GM18520 (cell line): ENCODE results near the gene DNAJC30.
A peak's percentile ranks its signal among the peaks of the same experiment; 100 is the strongest.
"Not testable (repeated sequence)": the region's sequence is repeated elsewhere in the genome, so short reads cannot be mapped to it uniquely, and the experiment has no call there.

Experiments used
- ATAC-seq: cut with Tn5 transposase; IDR thresholded peaks from one replicate; pipeline ENCODE4 v1.9.1; 2021; ENCODE audit not compliant: unreplicated experiment

Gene DNAJC30

DNA sequence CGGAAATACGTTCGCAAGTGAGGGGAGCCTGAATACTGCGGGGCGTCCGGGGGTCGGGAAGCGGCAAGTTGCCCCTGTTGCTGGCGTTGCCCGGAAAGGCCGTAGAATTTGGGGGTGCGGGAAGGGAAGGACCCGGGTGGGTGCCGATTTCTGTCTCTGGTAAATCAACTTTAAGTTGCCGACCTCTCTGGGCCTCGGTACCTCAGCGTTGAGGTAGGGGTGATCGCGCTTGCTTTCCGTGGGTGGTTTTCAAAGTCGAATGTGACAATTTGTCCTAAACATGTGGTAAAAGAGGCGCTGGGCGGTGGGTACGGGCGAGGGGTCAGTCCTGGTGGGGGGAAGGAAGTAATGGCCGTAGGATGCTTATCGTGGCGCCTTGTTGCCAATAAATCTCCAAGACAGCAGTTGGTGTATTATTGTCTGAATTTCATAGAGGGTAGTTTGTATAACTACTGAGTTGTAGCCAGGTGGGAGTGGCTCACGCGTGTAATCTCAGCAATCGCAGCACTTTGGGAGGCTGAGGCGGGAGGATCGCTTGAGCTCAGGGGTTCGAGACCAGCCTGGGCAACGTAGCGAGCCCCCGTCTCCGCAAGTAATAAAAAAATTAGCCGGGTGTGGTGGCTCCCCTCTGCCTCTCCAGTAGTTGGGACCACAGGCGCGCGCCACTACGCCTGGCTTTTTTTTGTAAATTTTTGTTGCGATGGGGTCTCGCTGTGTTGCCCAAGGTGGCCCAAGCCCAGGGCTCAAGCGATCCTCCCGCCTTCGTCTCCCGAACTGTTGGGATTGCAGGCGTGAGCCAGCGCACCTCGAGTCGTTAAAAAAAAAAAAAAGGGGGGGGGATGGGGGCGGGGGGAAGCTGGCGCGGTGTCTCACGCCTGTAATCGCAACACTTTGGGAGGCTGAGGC, 788 bp upstream of the DNAJC30 start:
- ATAC-seq = no peak

DNA sequence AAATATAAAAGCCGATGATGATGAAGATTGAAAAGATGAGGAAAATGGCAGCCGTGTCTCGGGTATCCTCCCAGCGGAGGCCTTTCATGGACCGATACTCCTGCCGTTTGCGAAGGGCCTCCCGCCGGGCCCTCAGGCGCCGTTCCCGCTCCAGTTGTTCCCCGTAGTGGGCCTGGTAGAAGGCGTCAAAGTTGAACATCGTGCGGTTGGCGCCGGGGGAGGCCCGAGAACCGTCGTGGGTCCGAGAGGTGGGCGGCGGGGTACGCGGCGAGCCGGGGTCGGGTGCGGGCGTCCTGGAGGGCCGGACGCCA, 553 bp downstream of the DNAJC30 start:
- no peak for ATAC-seq

DNA sequence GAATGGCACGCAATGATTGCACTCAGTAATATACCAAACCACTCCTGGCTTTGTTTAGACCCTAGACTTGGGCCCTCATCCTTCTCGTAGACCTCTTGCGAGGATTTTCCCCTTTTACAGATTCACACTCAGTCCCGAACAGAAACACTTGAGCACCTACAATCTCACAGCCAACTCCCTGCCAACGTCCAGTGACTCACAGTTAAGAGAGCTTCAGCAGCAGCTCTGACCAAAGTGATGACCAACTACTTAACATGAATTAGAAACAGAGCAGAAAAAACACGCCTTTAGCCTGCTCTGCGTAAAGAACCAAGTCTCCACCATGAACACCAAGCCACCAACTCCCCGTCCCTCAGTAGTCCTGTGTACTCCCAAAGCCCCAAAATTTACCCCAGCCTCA, 2.2 kb downstream of the DNAJC30 start:
- ATAC-seq = no peak

DNA sequence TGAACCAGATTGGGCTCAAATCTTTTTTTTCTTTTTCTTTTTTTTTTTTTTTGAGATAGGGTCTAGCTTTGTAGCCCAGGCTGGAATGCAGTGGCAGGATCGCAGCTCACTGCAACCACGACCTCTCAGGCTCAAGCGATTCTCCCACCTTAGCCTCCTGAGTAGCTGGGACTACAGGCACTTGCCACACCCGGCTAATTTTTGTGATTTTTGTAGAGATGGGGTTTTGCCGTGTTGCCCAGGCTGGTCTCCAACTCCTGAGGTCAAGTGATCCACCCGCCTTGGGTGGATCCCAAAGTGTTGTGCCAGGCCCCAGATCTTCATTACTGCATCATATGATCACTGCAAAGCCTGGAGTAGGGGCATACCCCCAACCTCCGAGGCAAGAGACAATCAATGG, 2.8 kb downstream of the DNAJC30 start:
- no peak for ATAC-seq

DNA sequence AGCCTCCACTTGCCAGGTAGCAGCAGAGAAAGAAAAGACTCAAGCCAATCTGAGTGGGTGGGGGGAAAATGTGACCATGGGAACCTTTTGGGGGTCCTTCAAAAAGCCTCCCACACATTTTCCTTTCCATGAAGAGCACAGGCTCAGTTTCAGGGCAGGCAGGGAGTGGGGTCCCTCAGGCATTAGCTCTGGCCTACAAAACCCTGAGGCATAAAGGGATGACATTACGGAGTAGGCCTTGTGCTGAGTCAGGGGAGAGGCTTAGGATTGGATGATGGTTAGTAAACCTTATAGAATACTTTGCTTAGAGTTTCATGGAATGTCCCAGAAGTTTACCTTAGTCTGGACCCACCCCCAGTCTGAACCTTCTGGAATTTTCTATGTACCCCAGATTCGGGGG, 3.5 kb downstream of the DNAJC30 start:
- no peak for ATAC-seq

DNA sequence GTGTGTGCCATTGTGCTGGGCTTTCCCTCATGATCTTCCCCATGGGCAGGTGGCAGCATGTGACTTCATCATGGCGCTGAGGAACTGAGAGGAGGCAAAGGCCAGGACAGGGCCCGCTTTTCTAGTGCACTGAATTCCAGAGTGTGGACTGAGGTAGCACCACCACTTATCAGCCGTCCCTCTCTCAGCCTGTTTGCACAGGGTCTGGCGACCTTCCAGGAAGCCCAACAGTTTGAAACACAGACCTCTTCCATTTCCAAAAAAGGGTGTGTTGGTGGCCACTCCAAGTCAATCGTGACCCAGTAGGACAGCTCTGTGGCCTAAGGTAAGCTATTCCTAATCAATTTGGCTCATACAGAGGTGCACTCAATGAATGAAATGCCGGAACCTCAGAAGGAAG, 4.4 kb downstream of the DNAJC30 start:
- no peak for ATAC-seq

DNA sequence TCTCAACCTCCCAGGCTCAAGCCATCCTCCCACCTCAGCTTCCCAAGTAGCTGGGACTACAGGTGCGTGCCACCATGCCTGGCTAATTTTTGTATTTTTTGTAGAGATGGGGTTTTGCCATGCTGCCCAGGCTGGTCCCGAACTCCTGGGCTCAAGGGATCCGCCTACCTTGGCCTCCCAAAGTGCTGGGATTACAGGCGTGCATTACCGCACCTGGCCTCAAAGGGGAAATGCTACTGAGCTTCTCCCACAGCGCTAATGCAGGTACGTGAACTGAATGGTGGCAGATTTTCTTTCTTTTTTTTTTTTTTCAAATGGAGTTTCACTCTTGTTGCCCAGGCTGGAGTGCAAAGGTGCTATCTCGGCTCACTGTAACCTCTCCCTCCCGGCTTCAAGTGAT, 7.2 kb downstream of the DNAJC30 start:
- not testable (repeated sequence) for ATAC-seq

DNA sequence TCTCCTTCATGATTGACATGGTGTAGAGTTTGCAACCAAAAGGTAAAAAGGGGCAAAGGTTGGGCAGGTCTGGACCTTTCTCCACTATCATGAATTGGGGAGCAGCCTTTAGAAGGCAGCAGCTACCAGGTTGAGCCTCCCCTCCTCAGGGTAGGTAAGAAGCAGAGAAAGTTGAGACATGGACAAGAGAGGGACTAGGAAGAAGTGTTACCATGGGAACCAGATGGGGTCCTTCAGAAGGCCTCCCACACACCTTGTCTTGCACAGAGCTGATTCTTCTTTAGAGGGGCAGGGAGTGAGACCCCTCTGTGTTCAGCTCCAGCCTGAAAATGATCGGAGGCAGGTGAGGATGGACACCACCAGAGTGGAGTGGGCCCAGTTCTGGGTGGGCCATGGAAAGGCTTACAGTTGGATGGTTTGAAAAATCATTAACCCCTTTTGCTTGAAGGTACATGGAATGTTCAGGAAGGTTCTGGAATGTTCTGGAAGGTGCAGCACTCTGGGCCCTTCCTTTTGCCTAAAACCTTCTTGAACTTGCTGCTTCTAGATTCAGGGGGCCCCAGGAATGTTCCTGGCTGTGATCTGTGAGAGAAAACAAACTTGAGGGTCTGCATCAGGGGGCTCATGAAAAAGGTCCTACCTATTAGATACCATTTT, 8.7 kb downstream of the DNAJC30 start:
- ATAC-seq = no peak

DNA sequence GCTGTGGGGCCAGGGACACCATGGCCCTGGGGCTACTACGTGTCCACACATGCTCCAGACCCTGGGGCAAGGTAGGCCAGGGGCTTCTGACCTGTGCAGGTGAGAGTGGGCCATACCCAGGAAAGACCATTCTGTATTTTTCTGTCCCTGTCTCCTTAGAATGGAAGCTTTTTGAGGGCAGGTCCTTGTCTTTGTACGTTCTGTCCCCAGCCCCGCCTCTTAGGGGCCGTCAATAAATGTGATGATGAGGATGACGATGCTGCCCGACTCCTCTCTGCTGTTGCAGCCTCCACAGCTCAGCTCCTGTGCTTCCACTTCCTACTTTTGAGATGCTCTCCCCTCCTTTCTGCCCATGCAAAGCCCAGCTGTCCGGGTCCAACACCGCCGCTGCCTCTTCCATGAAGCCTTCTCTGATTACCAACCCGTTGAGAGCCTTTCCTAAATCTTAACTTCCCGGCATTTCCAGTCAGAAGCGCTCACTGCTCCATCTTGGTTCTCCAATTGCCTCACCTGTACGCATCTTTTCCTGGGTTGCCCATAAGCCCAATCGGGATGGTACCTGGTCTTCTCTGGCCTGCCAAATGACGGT, 11.3 kb downstream of the DNAJC30 start:
- ATAC-seq = no peak

DNA sequence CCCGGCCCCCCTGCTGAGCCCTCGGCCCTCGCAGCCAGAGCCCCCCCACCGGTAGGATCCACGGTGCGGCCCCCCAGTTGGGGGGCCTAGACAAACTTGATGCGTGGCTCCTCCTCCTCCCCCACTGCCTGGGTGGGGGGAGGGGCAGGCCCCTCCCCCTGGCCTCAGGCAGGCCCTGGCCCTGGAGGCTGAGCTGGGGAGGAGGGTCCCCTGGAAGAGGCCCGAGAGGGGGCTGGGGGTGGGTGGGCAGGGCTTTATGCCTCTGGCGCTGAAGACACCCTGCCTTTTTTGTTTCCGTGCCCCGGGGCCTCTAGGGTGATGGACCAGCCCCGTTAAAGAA, 12.0 kb downstream of the DNAJC30 start:
- no peak for ATAC-seq

DNA sequence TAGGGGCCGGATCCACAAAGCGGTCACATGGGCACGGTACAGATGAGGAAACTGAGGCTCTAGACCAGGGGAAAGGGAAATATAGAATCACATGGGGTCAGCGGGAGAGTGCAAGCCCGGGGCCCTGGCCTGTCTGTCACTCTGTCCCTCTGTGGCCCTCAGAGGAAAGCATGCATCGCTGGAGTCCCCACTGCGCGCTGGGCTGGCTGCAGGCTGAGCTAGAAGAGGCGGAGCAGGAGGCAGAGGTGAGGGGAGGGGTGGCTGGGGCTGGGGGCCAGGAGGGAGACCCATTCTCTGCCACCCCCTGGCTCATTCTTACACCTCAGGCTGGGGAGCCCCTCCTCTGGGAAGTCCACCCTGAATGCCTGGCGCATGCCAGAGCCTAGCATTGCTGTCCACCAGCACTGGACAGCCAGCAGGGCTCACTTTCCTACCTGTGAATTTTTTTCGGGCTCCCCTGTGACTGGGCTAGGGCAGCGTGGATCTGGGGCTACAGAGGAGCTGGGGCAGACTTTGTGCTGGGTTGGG, 13.3 kb downstream of the DNAJC30 start:
- ATAC-seq = no peak

DNA sequence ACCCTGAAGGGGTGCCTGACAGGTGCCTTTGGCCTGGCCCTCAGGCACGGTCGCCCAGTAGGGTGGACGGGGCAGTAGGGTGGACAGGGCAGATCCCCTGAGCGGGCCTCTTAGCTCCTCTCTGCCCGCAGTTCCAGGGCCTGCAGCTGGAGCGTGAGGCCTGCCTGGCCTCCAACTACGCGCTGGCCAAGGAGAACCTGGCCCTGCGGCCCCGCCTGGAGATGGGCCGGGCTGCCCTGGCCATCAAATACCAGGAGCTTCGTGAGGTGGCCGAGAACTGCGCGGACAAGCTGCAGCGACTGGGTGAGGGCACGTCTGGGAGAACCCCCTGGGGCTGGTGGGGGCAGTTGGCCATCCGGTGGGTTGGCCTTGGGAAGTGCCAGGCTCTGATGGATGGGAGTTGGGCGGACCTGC, 14.0 kb downstream of the DNAJC30 start:
- no peak for ATAC-seq

DNA sequence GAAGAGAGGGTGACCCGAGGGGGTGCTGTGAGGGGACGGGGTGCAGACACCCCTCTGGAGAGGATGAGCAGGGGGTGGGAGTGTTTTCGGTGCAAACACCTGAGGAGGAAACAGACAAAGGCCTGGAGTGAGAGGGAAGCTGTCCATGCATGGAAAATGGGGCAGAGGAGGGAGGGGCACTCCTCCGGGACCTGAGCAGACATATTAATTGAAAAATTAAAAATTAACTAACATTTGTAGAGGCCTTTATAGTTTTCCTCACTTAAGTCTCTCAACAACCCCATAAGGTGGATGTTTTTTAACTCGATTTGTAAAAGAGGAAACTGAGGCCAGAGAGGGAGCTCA, 14.4 kb downstream of the DNAJC30 start:
- ATAC-seq = no peak

DNA sequence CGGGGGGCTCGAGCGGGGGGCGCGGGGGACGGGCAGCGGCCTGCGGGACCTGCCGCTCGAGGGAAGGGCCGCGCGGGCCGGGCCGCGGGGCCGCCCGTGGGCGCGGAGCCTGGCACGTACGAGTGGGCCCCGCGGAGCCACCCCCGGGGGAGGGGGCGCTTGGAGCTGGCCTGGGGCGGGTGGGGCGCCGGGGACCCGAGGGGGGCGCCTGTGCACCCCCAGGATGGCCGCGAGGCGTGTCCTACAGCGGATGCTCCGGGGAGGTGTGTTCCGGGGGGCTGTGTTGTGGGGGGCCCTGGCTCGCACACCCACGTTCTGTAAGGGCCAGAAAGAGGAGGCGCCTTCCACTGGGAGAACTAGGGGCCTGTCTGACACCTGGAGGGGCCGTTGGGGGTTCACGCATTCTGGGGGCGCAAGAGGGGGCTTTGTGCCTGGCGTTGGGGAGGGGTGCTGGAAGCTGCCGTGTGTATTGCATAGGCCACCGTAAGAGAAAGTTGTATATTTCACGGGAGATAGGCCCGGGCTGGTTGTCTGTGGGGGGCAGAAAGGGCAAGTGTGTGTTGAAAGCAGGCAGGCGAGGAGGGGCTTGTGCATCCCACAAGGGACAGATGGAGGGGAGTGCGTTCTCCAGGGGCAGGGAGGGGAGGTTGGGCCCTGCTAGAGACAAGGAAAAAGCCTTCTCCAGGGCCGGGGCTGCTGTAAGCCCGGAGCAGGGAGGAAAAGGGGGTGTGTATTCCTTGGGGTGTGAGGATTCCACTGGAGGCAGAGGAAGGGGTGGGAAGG, 15.0 kb downstream of the DNAJC30 start:
- no peak for ATAC-seq

DNA sequence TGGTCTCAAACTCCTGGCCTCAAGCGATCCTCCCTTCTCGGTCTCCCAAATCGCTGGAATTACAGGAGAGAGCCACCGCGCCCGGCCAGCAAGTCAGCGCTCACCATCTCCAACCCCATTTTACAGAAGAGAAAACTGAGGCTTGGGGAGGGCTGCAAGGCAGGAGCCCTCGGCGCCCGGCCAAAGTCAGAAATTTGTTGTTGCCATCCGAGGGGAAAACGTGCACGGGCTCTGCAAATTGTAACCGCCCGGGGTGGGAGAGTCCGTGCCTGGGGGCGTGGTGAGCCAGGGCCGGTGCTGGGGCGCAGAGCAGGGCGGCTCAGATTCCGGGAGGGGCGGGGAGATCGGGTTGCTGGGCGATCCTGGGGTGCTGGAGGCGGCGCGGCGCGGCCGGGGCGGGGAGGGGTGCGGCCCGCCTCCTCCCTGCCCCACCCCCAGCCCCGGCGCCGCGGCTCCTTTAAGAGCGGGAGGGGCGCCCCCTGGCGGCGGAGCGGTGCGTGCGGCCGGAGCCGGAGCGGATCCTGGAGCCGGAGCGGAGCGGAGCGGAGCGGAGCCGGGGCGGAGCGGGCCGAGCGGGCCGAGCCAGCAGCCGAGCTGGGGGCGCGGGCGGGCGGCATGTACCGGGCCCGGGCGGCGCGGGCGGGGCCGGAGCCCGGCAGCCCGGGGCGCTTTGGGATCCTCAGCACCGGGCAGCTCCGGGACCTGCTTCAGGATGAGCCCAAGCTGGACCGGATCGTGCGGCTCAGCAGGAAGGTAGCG, 15.7 kb downstream of the DNAJC30 start, which contains the start of gene VPS37D:
Gene VPS37D (plus strand): TSS at position 488 of the 759 bp plus-strand sequence. CDS start 128 bp downstream, at position 616.
- ATAC-seq = peak; percentile 81

DNA sequence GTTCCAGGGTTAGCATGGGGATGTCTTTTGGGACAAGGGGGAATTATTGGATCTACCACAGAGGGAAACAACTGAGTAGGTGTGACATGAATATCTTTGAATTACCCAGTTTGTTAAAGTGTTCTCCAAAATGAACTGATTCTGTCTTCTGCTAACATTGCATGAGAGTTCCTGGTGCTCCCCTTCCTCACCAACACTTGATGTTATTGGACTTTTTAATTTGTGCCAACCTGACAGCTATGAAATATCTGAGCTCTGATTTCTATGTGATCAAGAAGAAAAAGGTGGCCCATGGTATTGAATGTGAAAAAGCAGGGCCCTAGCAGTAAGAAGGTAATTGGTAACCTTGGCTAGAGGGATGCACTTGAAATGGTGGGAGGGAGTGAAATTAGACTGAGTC, 20.2 kb downstream of the DNAJC30 start:
- no peak for ATAC-seq

DNA sequence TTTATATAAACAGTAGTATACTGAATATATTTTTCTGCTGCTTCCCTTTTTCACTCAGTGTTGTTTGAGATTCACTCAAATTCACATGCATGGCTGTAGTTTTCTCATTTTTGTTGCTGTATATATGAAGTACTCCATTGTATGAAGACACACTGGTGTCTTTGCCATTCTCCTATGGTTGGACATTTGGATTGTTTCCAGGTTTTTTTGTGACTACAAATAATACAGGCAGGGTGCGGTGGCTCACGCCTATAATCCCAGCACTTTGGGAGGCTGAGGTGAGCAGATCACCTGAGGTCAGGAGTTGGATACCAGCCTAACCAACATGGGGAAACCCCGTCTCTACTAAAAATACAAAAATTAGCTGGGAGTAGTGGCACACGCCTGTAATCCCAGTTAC, 22.7 kb downstream of the DNAJC30 start:
- ATAC-seq = not testable (repeated sequence)

DNA sequence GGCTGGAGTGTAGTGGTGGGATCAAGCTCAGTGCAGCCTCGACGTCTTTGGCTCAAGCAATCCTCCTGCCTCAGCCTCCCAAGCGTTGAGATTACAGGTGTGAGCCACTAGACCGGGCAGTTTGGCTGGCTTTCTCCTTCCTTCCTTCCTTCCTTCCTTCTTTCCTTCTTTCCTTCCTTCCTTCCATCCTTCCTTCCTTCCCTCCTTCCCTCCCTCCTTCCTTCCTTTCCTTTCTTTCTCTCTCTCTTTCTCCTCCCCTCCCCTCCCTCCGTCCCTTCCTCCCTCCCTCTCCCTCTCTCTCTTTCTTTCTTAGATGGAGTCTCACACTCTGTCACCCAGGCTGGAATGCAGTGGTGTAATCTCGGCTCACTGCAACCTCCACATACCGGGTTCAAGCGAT, 23.3 kb downstream of the DNAJC30 start:
- ATAC-seq = no peak

DNA sequence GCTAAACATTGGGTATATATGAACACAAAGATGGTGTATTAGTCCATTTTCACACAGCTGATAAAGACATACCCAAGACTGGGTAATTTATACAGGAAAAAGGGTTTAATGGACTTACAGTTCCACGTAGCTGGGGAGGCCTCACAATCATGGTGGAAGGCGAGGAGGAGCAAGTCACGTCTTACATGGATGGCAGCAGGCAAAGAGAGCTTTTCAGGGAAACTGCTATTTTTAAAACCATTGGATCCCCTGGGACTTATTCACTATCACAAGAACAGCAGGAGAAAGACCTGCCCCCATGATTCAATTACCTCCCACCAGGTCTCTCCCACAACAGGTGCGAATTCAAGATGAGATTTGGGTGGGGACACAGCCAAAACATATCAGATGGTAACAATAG, 27.9 kb downstream of the DNAJC30 start:
- not testable (repeated sequence) for ATAC-seq

DNA sequence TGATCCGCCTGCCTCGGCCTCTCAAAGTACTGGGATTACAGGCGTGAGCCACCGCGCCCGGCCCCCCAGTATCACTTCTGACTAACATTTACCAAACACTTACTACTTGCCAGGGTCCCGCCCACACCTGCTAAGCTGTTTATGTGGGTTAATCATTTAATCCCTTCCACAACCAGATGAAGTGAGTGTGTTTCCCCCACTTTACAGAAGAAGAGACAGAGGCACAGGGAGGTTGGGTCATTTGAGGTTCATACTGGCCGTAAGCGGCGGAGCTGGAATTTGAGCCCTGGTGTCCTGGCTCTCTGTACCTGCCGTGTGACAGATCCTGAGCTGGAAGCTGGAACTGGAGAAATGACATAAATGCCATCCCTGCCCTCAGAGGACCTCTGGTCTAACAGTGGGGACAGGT, 30.7 kb downstream of the DNAJC30 start:
- ATAC-seq = no peak

DNA sequence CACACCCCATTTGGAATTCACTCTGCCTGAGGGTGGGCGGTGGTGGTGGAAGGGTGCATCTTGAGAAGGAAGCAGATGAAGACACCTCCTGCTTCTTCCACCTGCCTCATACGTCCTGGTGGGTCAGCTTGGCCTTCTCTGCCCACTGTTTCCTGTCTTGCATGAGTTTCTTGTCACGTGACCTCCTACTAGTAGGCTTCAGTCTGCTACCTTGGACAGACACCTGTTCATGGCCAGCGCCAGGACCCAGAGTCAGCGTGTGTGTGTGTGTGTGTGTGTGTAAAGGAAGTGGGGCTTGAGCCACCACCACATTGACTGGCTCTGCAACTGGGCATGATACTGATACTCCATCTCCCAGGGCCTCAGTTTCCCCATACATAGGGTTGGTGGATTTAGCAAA, 32.7 kb downstream of the DNAJC30 start:
- no peak for ATAC-seq
